T1000 (cell line): ENCODE measurements around the gene SENP8.
"Not testable (repeated sequence)": the region's sequence is repeated elsewhere in the genome, so short reads cannot be mapped to it uniquely, and the experiment has no call there.

Source experiments
- DNase-seq: peaks from one replicate; lab custom pipeline; 2025; ENCODE audit warnings: mixed read lengths; lab: John Stamatoyannopoulos, UW

Gene SENP8

DNA sequence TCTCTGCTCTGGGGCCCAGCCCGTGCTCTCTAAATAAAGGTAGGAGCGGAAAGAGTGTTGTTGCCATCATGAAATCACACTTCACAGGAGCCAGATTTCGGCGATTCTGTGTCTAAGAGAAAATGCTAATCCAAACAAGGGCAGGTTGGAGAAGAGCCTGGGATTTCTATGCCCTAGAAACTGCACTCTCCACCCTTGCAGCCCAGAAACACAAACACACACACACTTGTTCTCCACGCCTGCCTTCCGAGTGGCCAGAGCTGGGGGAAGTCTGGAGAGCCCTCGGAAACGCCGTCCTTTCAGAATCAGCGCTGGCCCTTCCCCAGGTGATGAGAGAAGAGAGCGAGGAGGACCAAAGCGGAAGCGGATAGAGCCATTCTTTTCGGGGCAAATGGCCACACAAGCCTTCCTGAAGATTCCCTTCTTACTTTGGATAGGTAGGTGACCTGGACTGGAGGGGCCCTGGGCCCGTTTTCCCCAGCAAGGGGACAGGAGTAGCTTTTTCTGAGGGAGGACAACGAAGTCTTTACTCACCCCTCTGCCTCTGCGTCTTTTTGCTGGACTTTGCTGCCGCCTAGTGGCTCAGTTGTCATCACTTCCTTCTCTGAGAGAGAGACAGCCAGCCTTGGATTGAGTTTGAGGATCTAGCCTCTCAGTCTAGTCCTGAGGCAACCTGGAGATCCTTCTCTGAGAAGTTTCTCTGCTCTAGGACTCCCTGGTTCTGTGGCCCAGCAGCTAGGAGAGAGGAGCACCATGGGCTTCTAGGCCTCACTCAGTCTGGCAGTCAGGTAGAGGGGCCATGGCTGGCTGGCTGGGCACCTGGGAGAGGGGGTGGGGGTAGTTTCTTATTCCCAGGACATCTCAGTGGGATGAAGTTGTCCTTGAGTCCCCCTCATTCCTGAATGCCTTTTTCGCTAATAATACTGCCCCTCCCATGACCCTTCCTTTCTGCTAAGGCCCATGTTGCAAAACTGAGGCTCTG is 37.7 kb downstream of the SENP8 start:
- DNase-seq: peak; percentile 63

- no peak for DNase-seq
These were observed 38.7 kb downstream of the SENP8 start for GRCh38 chr15:72156928-72157327.

- DNase-seq: no peak
These were observed 42.6 kb downstream of the SENP8 start for GRCh38 chr15:72160696-72161245.

GRCh38 chr15:72161361-72162132 is 43.3 kb downstream of the SENP8 start:
- DNase-seq: no peak

DNA sequence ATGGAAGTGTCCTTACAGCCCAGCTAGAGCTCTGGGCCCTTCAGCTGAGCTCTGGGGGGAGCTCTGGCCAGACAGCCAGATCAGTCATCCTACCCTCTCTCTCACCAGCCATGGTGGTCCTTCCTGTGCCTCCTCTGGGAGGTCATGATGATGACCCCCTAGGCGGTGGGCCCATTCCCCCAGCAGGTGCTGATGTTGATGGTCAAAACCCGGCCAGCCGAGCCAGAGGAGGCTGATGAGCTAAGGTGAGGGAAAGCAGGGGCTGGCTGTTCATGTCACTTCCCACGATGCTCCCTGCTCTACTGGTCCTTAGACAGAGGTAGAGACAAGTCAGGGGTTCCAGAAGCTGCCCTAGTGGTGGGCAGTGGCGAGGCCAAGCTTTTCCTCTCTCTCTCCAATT is 44.4 kb downstream of the SENP8 start:
- DNase-seq: no peak

- no peak for DNase-seq
These were observed 45.5 kb downstream of the SENP8 start for GRCh38 chr15:72163719-72164118.

DNA sequence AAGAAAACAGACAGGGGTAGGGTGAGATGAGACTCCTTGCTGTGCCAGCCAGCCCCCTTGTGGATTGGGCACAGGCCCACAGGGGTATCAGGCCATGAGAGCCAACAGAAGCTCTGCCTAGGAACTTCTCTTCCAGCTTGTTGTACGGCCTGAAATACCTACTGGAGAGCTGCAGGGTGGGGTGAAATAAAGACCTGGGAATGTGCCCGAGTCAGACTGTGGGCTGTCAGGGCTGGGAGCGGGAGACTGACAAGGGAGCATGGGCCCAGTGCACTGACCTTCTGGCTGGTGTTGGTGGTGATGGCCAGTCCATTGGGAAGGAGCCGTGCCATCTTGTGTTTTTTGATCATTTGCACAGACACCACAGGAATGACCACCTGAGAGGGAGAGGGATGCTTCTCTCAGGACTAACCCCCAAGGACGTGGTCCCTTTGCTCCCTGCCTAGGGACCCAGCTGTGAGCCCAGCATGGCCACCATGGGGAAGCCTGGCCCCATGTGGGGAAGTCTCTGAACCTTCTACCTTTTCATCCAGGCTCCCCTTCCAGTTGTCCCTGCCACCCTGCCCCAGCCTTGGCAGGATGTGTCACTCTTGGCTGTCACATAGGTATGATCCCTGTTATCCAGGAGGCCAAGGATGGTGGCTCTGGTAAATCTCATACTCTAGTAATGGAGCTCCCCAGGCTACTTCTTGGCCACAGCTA is 48.7 kb downstream of the SENP8 start:
- no peak for DNase-seq

GRCh38 chr15:72167445-72167844 is 49.2 kb downstream of the SENP8 start:
- no peak for DNase-seq

DNA sequence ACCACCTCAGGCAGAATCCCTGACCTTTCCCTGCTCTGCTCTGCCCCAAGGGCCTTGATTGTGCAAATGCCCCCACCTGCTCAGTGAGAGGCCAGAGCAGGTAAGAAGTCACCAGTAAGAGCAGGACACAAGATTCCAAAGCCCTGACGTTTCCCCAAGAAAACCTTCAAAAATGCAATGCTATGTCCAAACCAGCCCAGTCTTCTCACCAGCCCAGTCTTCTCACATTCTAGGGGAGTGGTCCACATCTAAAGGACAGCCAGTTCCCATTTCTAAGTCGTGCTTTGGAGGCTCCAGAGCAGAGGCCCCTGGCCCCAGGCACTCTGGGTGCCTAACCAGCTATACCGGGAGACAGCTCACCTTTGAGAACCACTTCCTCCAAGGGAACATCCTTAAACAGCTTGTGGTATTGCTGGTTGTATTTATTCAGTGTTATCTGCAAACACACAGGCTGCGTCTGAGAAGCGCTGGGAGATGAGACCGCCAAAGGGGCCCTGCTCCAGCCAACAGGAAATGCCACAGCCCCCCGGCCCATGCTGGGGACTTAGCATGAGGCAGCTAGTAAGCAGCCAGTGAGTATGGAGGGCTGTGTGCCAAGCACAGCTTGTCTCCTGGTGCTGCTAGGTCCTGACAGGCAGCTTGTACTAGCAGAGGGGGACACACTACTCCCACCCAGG is 50.1 kb downstream of the SENP8 start:
- DNase-seq: no peak

GRCh38 chr15:72168808-72169190 is 50.6 kb downstream of the SENP8 start:
- DNase-seq: no peak

GRCh38 chr15:72169236-72169920 is 51.2 kb downstream of the SENP8 start:
- no peak for DNase-seq

GRCh38 chr15:72169921-72170611 is 51.9 kb downstream of the SENP8 start:
- DNase-seq: no peak

DNA sequence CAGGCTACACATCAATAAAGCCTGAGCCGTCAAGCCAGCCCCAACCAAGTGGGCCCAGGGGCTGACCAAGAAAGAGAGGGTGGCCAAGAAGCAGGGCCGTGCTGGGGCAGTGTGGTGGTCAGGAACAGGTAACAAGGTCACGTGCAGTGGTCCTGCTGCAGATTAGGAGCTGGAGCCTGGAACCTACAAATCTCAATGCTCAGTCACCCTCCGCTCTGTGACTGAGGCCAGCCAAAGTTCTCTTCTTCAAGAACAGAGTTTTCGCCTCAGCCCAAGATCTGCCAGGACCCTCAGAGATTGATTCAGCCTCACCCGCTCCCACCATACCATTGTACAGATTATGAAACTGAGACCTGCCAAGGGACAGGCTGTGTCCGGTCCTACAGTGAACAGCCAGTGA is 52.5 kb downstream of the SENP8 start:
- no peak for DNase-seq

GRCh38 chr15:72171978-72172377 is 53.8 kb downstream of the SENP8 start:
- not testable (repeated sequence) for DNase-seq

- DNase-seq: no peak
These were observed 54.6 kb downstream of the SENP8 start for GRCh38 chr15:72172796-72173195.

DNA sequence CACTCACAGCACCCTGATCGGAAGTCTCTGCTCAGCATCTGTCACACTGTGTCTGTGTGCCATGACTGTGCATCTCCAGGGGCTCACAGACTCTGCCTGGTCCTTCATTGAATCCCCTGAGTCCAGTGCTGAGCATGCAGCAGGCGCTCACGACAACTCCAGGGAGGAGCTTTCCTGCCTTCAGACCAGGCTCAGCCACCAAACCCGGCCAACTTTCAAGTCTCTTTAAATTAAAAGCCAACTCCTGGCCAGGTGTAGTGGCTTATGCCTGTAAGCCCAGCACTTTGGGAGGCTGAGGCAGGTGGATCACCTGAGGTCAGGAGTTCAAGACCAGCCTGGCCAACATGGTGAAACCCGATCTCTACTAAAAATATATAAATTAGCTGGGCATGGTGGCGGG is 55.2 kb downstream of the SENP8 start:
- DNase-seq: no peak

GRCh38 chr15:72173864-72174550 is 55.8 kb downstream of the SENP8 start:
- DNase-seq: no peak

- no peak for DNase-seq
These were observed 56.5 kb downstream of the SENP8 start for GRCh38 chr15:72174551-72175165.
